Motor neuron (in vitro differentiated cells): ENCODE data around the gene SRSF8. TPM values are rescaled to one million over a fixed set of nuclear protein-coding genes. Genes with fewer than 3 reads are reported as not detected.

Experiments
- ATAC-seq, 8 experiments: fragments of 200-7000 bp; cut with Tn5 transposase; replicated peaks in 6 of 8; 2 replicates each; pipeline ENCODE4 v1.8.0; 2021; ENCODE audit warnings: mild to moderate bottlenecking in 8 of 8, moderate library complexity in 8 of 8
- H3K27ac ChIP-seq, 2 donors: fragments of 250-450 bp; sonication (Bioruptor Pico); 2 replicates each; pipeline ENCODE4 v1.9.0; 2021; ENCODE audit warnings: antibody characterized with exemption in 2 of 2, mild to moderate bottlenecking in 2 of 2, moderate library complexity in 1 of 2
- H3K4me1 ChIP-seq, 2 donors: fragments of 250-450 bp; sonication (Bioruptor Pico); replicated peaks in 1 of 2; 2 replicates each; pipeline ENCODE4 v1.6.1; 2021; ENCODE audit warnings: antibody characterized with exemption in 2 of 2, mild to moderate bottlenecking in 2 of 2, moderate library complexity in 1 of 2
- H3K4me3 ChIP-seq, 5 donors: fragments of 250-450 bp; sonication (Bioruptor Pico); 2 replicates each; pipeline ENCODE4 v1.9.0; 2021; ENCODE audit warnings: antibody characterized with exemption in 5 of 5, mild to moderate bottlenecking in 5 of 5, moderate library complexity in 4 of 5
- WGBS, 10 experiments: fragments of 450-650 bp; shearing (Covaris generic); methylation state at CpG; one replicate each; pipeline ENCODE4 v1.0.0; 2022; 5-methylcytosine and 5-hydroxymethylcytosine counted together
- in situ Hi-C, 9 experiments: fragments of 400-800 bp; cut with MboI; loops; one replicate each; pipeline ENCODE4 v1.15.0; 2021; ENCODE audit warnings: low sequenced_read_pairs in 9 of 9, low pct_unique_long_range_greater_than_20kb in 2 of 9; ENCODE audit not compliant: unreplicated experiment in 9 of 9
- total RNA-seq, 8 experiments: library from RNA; unstranded; fragments of 300-600 nt; gene quantifications; 2 replicates each; pipeline versions ENCODE4 v1.2.3 to v1.2.4, GENCODE V29; 2022

Gene SRSF8
- total RNA-seq, 8 experiments from 2014 or later, result 33.3 to 48.8 (median 37.5) TPM

- 27 to 81% (median 67%) methylated on average over 2 to 8 of the region's 8 CpGs; no CpG with 5 or more reads in 1 of the 10 experiments for WGBS, 10 experiments
- Histone ChIP-seq H3K27ac (no peak overlapping the region), H3K4me3 (no peak overlapping the region), H3K4me1 (peaks cover 0 to under 1% of the 10 kb centered on the region in 2 donors)
- ATAC-seq, result peak in 1 of 8 experiments; percentile 66
- in situ Hi-C loops, result loop anchor here in 2 of 9 experiments (25.0 kb wide), 1 partner anchor 687 kb away; no protein-coding TSS in a partner anchor
Measured at GRCh38 chr11:95074792-95075563, 8.3 kb downstream of the SRSF8 start.

GRCh38 chr11:95076416-95076815, 9.7 kb downstream of the SRSF8 start:
- H3K4me3 ChIP-seq, result no peak overlapping the region
- WGBS, 10 experiments, result 0 to 67% (median 20%) methylated on average over 1 of the region's 1 CpG; no CpG with 5 or more reads in 3 of the 10 experiments
- in situ Hi-C loops, result no loop called here
- H3K4me1 ChIP-seq, result peaks cover 0 to 2% of the 10 kb centered on the region in 2 donors
- H3K27ac ChIP-seq, result no peak overlapping the region
- ATAC-seq, result peak in 2 of 8 experiments; percentile 19 to 26

- in situ Hi-C loops, result no loop called here
- Histone ChIP-seq H3K4me1 (peaks cover 0 to 2% of the 10 kb centered on the region in 2 donors), H3K27ac (no peak overlapping the region), H3K4me3 (no peak overlapping the region)
- no peak for ATAC-seq
Measured at GRCh38 chr11:95076981-95077380, 10.3 kb downstream of the SRSF8 start.

GRCh38 chr11:95078526-95078925, 11.8 kb downstream of the SRSF8 start:
- in situ Hi-C loops, result no loop called here
- no peak overlapping the region for H3K4me3 ChIP-seq
- WGBS, 10 experiments, result 80 to 100% (median 100%) methylated on average over 1 of the region's 1 CpG; no CpG with 5 or more reads in 5 of the 10 experiments
- H3K4me1 ChIP-seq, result peaks cover 0 to 2% of the 10 kb centered on the region in 2 donors
- ATAC-seq, result no peak
- H3K27ac ChIP-seq, result no peak overlapping the region

- Histone ChIP-seq H3K4me1 (peaks cover 0 to 5% of the 10 kb centered on the region in 2 donors), H3K4me3 (no peak overlapping the region), H3K27ac (no peak overlapping the region)
- peak in 1 of 8 experiments; percentile 45 for ATAC-seq
- in situ Hi-C loops, result no loop called here
- 60 to 100% (median 68%) methylated on average over 1 to 3 of the region's 5 CpGs; no CpG with 5 or more reads in 4 of the 10 experiments for WGBS, 10 experiments
Measured at GRCh38 chr11:95081010-95081409, 14.3 kb downstream of the SRSF8 start.

GRCh38 chr11:95081412-95081811, 14.7 kb downstream of the SRSF8 start:
- WGBS, 10 experiments, result 8 to 44% methylated on average over 2 to 4 of the region's 4 CpGs; no CpG with 5 or more reads in 8 of the 10 experiments
- Histone ChIP-seq H3K27ac (no peak overlapping the region), H3K4me1 (peaks cover 0 to 5% of the 10 kb centered on the region in 2 donors), H3K4me3 (no peak overlapping the region)
- in situ Hi-C loops, result no loop called here
- peak in 2 of 8 experiments; percentile 29 to 30 for ATAC-seq

GRCh38 chr11:95082576-95083001, 15.9 kb downstream of the SRSF8 start:
- peaks cover 0 to 5% of the 10 kb centered on the region in 2 donors for H3K4me1 ChIP-seq
- H3K4me3 ChIP-seq, result no peak overlapping the region
- in situ Hi-C loops, result no loop called here
- ATAC-seq, result no peak
- H3K27ac ChIP-seq, result no peak overlapping the region
- 0 to 100% (median 83%) methylated on average over 1 to 2 of the region's 2 CpGs; no CpG with 5 or more reads in 4 of the 10 experiments for WGBS, 10 experiments

- Histone ChIP-seq H3K4me1 (peaks cover 0 to 5% of the 10 kb centered on the region in 2 donors), H3K27ac (no peak overlapping the region), H3K4me3 (no peak overlapping the region)
- in situ Hi-C loops, result no loop called here
- peak in 1 of 8 experiments; percentile 9 for ATAC-seq
Measured at GRCh38 chr11:95084509-95084908, 17.8 kb downstream of the SRSF8 start.

- in situ Hi-C loops, result no loop called here
- 43 to 100% (median 82%) methylated on average over 1 to 3 of the region's 3 CpGs; no CpG with 5 or more reads in 1 of the 10 experiments for WGBS, 10 experiments
- no peak for ATAC-seq
- H3K4me3 ChIP-seq, result no peak overlapping the region
- peaks cover 0 to 5% of the 10 kb centered on the region in 2 donors for H3K4me1 ChIP-seq
- H3K27ac ChIP-seq, result peak overlapping the region in 1 of 2 donors; percentile 16
Measured at GRCh38 chr11:95085117-95085816, 18.5 kb downstream of the SRSF8 start.

GRCh38 chr11:95086151-95086550, 19.4 kb downstream of the SRSF8 start:
- peak in 2 of 8 experiments; percentile 1 to 3 for ATAC-seq
- no peak overlapping the region for H3K27ac ChIP-seq

GRCh38 chr11:95086836-95087570, 20.3 kb downstream of the SRSF8 start:
- Histone ChIP-seq H3K4me1 (peaks cover 11% of the 10 kb centered on the region in 2 donors), H3K27ac (no peak overlapping the region), H3K4me3 (no peak overlapping the region)
- no peak for ATAC-seq
- 80 to 100% (median 100%) methylated on average over 1 of the region's 1 CpG; no CpG with 5 or more reads in 4 of the 10 experiments for WGBS, 10 experiments
- in situ Hi-C loops, result no loop called here

More at GRCh38 chr11:95086151-95086550, 19.4 kb downstream of the SRSF8 start:
- in situ Hi-C loops, result no loop called here
- WGBS, 10 experiments, result 50 to 80% (median 64%) methylated on average over 1 to 2 of the region's 2 CpGs; no CpG with 5 or more reads in 4 of the 10 experiments
- H3K4me1 ChIP-seq, result peaks cover 7 to 12% of the 10 kb centered on the region in 2 donors
- no peak overlapping the region for H3K4me3 ChIP-seq

GRCh38 chr11:95088946-95089619, 22.4 kb downstream of the SRSF8 start:
- H3K4me3 ChIP-seq, result peak overlapping the region; percentile 61 to 82 (median 76)
- WGBS, 10 experiments, result 21 to 86% (median 47%) methylated on average over 2 to 19 of the region's 27 CpGs; no CpG with 5 or more reads in 1 of the 10 experiments
- H3K4me1 ChIP-seq, result peaks cover 11% of the 10 kb centered on the region in 2 donors
- in situ Hi-C loops, result no loop called here
- H3K27ac ChIP-seq, result peak overlapping the region; percentile 29 to 72
- peak in 2 of 8 experiments; percentile 33 to 48 for ATAC-seq
